ENCODE results near the gene ARF5. TPM values are rescaled to one million over a fixed set of nuclear protein-coding genes. Genes with fewer than 3 reads are reported as not detected.

Gene ARF5
- total RNA-seq, 3 donors from 2014 or later, result 134 to 154 (median 149) TPM

GRCh38 chr7:127632276-127632910 is 44.2 kb downstream of the ARF5 start:
- Histone ChIP-seq H3K27ac (no peak overlapping the region), H3K36me3 (no peaks in the 10 kb centered on the region), H3K27me3 (no peaks in the 10 kb centered on the region), H3K9me3 (no peaks in the 10 kb centered on the region), H3K4me1 (no peaks in the 10 kb centered on the region), H3K4me3 (no peak overlapping the region)
- TF ChIP-seq CTCF (IDR thresholded peaks at IDR 0.05) (no peak), POLR2A (IDR thresholded peaks at IDR 0.05) (no peak), POLR2AphosphoS5 (IDR thresholded peaks at IDR 0.05) (no peak)
- no peak for DNase-seq (ENCODE audit: low spot score in 2 of 2)
- intact Hi-C loops (cut with DNase I; ENCODE audit: low total_unique reads), result no loop called here

DNA sequence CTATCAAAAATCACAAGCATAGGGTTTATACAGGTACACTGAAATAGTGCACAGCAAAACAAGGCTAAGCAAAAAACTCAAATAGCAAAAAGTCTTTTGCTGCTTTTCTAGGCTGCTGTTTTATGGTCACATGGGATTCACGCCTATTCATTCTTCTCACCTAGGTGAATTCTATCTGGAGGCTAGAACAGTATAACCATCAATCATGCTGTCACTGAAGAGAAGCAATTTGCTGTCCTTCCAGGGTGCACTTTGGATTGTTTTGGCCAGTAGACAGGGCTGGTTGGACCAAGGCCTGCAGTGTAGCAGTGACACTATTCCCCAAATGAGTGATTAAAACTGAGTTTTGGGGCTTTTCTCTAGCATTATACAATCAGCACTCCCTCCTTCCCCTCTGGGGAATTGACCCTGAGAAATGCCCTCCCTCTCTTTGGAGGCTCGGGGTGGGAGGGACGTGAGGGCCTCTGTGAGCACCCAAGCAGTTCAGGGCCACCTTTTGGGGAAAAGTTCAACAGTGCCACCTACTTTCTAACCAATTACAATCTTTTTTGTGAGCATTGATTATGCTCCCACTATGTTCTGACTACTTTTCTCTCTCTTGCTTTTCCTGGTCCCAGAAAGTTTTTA is 47.6 kb downstream of the ARF5 start:
- no peak overlapping the region for H3K4me3 ChIP-seq
- no peaks in the 10 kb centered on the region for H3K4me1 ChIP-seq
- no peaks in the 10 kb centered on the region for H3K9me3 ChIP-seq
- H3K27me3 ChIP-seq, result no peaks in the 10 kb centered on the region
- DNase-seq (ENCODE audit: low spot score in 2 of 2), result no peak
- H3K27ac ChIP-seq, result no peak overlapping the region
- TF ChIP-seq POLR2A (IDR thresholded peaks at IDR 0.05) (no peak), CTCF (IDR thresholded peaks at IDR 0.05) (no peak), POLR2AphosphoS5 (IDR thresholded peaks at IDR 0.05) (no peak)
- intact Hi-C loops (cut with DNase I; ENCODE audit: low total_unique reads), result no loop called here
- no peaks in the 10 kb centered on the region for H3K36me3 ChIP-seq

DNA sequence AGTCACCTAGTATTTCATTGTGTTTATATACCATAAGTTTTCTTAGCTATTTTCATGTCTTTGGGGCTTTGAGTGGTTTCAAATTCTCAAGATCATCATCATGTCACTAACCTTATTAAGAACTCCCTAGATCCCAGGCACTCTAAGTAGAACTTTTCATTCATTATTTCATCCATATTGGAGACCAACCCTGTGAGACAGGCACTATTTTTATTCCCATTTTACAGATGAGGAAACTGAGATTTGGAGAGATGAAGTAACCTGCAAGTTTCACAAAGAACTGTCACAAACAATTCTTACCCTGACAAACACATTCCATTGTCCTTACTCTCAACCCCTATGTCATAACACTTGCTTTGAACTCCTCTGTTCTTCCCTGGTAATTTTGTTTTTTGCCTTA is 50.0 kb downstream of the ARF5 start:
- Histone ChIP-seq H3K27me3 (no peaks in the 10 kb centered on the region), H3K4me3 (no peak overlapping the region), H3K4me1 (no peaks in the 10 kb centered on the region), H3K36me3 (no peaks in the 10 kb centered on the region), H3K27ac (no peak overlapping the region), H3K9me3 (no peaks in the 10 kb centered on the region)
- intact Hi-C loops (cut with DNase I; ENCODE audit: low total_unique reads), result loop anchor here (2.0 kb wide), 1 partner anchor 61 kb away; no protein-coding TSS in a partner anchor
- TF ChIP-seq POLR2AphosphoS5 (IDR thresholded peaks at IDR 0.05) (no peak), CTCF (IDR thresholded peaks at IDR 0.05) (no peak), POLR2A (IDR thresholded peaks at IDR 0.05) (no peak)
- no peak for DNase-seq (ENCODE audit: low spot score in 2 of 2)

Other genes starting within 250 kb of the ARF5 start
- gene ZNF800, start 195.7 kb upstream of the ARF5 start, total RNA-seq, result 10 to 100 TPM; 29.5 to 51.1 (median 31.0) TPM
- 10 to 100 TPM; 17.8 to 23.6 (median 19.0) TPM for gene GCC1, start 2.8 kb upstream of the ARF5 start, total RNA-seq
- 1 to 10 TPM in 1 of 3 donors, under 1 TPM in 1, not detected in 1; 0.64 to 1.8 TPM for gene FSCN3, start 5.3 kb downstream of the ARF5 start, total RNA-seq
- not detected for gene PAX4, start 29.7 kb downstream of the ARF5 start, total RNA-seq
- gene SND1, start 63.8 kb downstream of the ARF5 start, total RNA-seq, result 100 to 1,000 TPM in 2 of 3 donors, 10 to 100 TPM in 1; 83.5 to 131 (median 120) TPM